OCI-LY7 (cell line): ENCODE measurements around the gene OPCML.

Experiments used
- CTCF ChIP-seq: fragments of 200-600 bp; sonication (generic); conservative IDR thresholded peaks from 2 replicates; pipeline ENCODE4 v1.5.1; 2014; ENCODE audit warnings: mild to moderate bottlenecking, antibody characterized with exemption, low read length, moderate library complexity, mixed read lengths
- EZH2phosphoT487 ChIP-seq: fragments of 200-600 bp; sonication (generic); IDR thresholded peaks from 2 replicates; pipeline ENCODE4 v1.6.1; 2018; ENCODE audit warnings: low read depth, borderline replicate concordance, mild to moderate bottlenecking, mixed run types, antibody characterized with exemption, low read length, moderate library complexity, mixed read lengths

- no peak for TF ChIP-seq CTCF
- no peak for TF ChIP-seq EZH2phosphoT487
These were observed 900.3 kb downstream of the OPCML start for GRCh38 chr11:132631989-132632388.
